ENCODE data around the gene KRTAP5-3. TPM values are rescaled to one million over a fixed set of nuclear protein-coding genes. Genes with fewer than 3 reads are reported as not detected.

KRTAP5-3 gene
- polyA plus RNA-seq, 1 donor = not detected

GRCh38 chr11:1565173-1565903 lies 42.9 kb downstream of the KRTAP5-3 start:
- Histone ChIP-seq H3K27ac (ENCODE audit: low read length) (peak overlapping the region; percentile 17), H3K4me3 (ENCODE audit: low read length) (no peak overlapping the region), H3K36me3 (ENCODE audit: control insufficient read depth, insufficient read depth, low read length) (peaks cover 33% of the 10 kb centered on the region), H3K9me3 (ENCODE audit: control insufficient read depth, low read depth, low read length) (no peaks in the 10 kb centered on the region), H3K27me3 (ENCODE audit: control insufficient read depth, insufficient read depth, low read length) (no peaks in the 10 kb centered on the region), H3K4me1 (ENCODE audit: control insufficient read depth, insufficient read depth, low read length) (peaks cover 92% of the 10 kb centered on the region)
- WGBS (ENCODE audit: insufficient coverage, low lambda C conversion rate) = no CpG with 5 or more reads among the region's 28 CpGs
- no peak for DNase-seq

DNA sequence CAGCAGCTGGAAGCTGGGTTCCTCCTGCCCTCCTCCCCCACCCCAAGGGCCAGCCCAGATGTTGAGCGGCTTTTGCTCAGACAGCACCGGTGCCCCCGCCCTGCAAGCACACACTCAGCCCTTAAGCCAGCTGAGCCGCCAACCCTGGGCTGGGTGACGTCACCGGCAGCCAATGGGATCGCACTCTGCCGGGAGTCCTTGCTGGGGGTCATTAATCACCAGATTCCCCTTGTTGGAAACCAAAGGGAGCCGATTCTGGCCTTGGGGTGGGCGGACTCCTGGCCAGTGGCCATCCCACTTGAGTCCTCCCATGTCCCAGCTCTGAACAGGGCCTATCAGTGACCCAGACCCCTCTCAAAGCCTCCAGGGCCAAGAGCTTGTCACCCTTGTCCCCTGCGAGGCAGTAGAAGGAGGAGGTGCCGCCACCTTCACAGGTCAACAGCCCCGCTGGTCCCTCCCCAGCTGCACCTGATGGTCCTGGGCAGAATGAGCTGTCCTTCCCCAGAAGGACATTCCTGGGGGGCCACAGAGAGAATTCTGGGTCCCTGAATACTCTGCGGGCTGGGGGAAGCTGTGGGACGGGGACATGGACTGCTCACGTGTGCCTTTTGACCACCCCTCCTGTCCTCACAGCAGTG lies 43.6 kb downstream of the KRTAP5-3 start:
- Histone ChIP-seq H3K27ac (ENCODE audit: low read length) (peak overlapping the region; percentile 17), H3K4me1 (ENCODE audit: control insufficient read depth, insufficient read depth, low read length) (peaks cover 92% of the 10 kb centered on the region), H3K27me3 (ENCODE audit: control insufficient read depth, insufficient read depth, low read length) (no peaks in the 10 kb centered on the region), H3K4me3 (ENCODE audit: low read length) (no peak overlapping the region), H3K9me3 (ENCODE audit: control insufficient read depth, low read depth, low read length) (no peaks in the 10 kb centered on the region), H3K36me3 (ENCODE audit: control insufficient read depth, insufficient read depth, low read length) (peaks cover 37% of the 10 kb centered on the region)
- DNase-seq = peak; percentile 80 to 89
- no CpG with 5 or more reads among the region's 16 CpGs for WGBS (ENCODE audit: insufficient coverage, low lambda C conversion rate)

GRCh38 chr11:1563697-1564534 lies 44.3 kb downstream of the KRTAP5-3 start:
- no peak for DNase-seq
- Histone ChIP-seq H3K27me3 (ENCODE audit: control insufficient read depth, insufficient read depth, low read length) (no peaks in the 10 kb centered on the region), H3K36me3 (ENCODE audit: control insufficient read depth, insufficient read depth, low read length) (peaks cover 39% of the 10 kb centered on the region), H3K4me1 (ENCODE audit: control insufficient read depth, insufficient read depth, low read length) (peaks cover 92% of the 10 kb centered on the region), H3K4me3 (ENCODE audit: low read length) (no peak overlapping the region), H3K9me3 (ENCODE audit: control insufficient read depth, low read depth, low read length) (no peaks in the 10 kb centered on the region), H3K27ac (ENCODE audit: low read length) (no peak overlapping the region)
- WGBS (ENCODE audit: insufficient coverage, low lambda C conversion rate) = no CpG with 5 or more reads among the region's 29 CpGs

GRCh38 chr11:1563149-1563638 lies 45.1 kb downstream of the KRTAP5-3 start:
- no CpG with 5 or more reads among the region's 12 CpGs for WGBS (ENCODE audit: insufficient coverage, low lambda C conversion rate)
- Histone ChIP-seq H3K4me3 (ENCODE audit: low read length) (no peak overlapping the region), H3K9me3 (ENCODE audit: control insufficient read depth, low read depth, low read length) (peaks cover 3% of the 10 kb centered on the region), H3K4me1 (ENCODE audit: control insufficient read depth, insufficient read depth, low read length) (peaks cover 92% of the 10 kb centered on the region), H3K27me3 (ENCODE audit: control insufficient read depth, insufficient read depth, low read length) (no peaks in the 10 kb centered on the region), H3K27ac (ENCODE audit: low read length) (no peak overlapping the region), H3K36me3 (ENCODE audit: control insufficient read depth, insufficient read depth, low read length) (peaks cover 44% of the 10 kb centered on the region)
- no peak for DNase-seq

- H3K4me1 ChIP-seq (ENCODE audit: control insufficient read depth, insufficient read depth, low read length) = peaks cover 91% of the 10 kb centered on the region
- no peak overlapping the region for H3K27ac ChIP-seq (ENCODE audit: low read length)
- no CpG with 5 or more reads among the region's 14 CpGs for WGBS (ENCODE audit: insufficient coverage, low lambda C conversion rate)
- peaks cover 47% of the 10 kb centered on the region for H3K36me3 ChIP-seq (ENCODE audit: control insufficient read depth, insufficient read depth, low read length)
- DNase-seq = no peak
- no peak overlapping the region for H3K4me3 ChIP-seq (ENCODE audit: low read length)
- H3K9me3 ChIP-seq (ENCODE audit: control insufficient read depth, low read depth, low read length) = peaks cover 3% of the 10 kb centered on the region
- no peaks in the 10 kb centered on the region for H3K27me3 ChIP-seq (ENCODE audit: control insufficient read depth, insufficient read depth, low read length)
Measured at GRCh38 chr11:1562469-1563148, 45.7 kb downstream of the KRTAP5-3 start.

DNA sequence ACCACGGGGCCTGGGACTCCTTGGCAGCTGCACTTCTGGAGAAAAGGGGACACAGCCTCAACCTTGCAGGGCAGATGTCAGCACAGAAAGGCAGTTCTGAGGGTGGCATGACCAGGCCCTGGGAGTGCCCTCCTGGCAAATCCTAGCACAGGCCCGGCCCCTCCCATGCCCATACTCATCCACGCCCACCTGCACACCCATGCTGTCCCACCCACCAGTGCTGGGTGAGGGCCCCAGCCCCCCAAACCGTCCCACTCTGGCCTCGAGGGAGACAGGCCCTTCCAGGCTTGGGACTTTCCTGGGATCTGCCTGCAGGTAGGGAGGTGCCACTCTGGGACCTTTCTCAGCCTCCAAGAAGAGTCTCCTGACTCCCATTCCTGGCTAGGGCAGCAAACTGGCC lies 46.3 kb downstream of the KRTAP5-3 start:
- no CpG with 5 or more reads among the region's 5 CpGs for WGBS (ENCODE audit: insufficient coverage, low lambda C conversion rate)
- Histone ChIP-seq H3K9me3 (ENCODE audit: control insufficient read depth, low read depth, low read length) (peaks cover 3% of the 10 kb centered on the region), H3K4me3 (ENCODE audit: low read length) (no peak overlapping the region), H3K27ac (ENCODE audit: low read length) (no peak overlapping the region), H3K36me3 (ENCODE audit: control insufficient read depth, insufficient read depth, low read length) (peaks cover 51% of the 10 kb centered on the region), H3K4me1 (ENCODE audit: control insufficient read depth, insufficient read depth, low read length) (peaks cover 84% of the 10 kb centered on the region), H3K27me3 (ENCODE audit: control insufficient read depth, insufficient read depth, low read length) (no peaks in the 10 kb centered on the region)
- no peak for DNase-seq

DNA sequence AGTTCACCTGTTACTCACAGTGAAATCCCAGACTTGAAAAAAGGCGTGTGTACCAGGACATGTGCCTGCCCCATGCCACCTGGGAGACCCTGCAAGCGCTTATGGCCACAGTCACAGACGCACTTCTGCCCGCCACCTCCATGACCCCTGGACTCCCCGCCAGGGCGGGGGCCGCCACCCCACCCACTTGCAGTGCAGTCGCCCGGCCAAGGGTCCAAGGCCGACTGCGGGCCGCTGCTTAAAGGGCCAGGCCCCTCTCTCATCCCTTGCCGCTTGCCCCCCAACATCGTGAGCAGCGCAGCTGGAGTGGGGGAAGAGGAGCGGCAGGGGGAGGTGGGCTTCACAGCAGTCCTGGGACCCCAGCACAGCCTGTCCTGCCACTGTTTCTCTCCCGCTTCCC lies 47.0 kb downstream of the KRTAP5-3 start:
- peak overlapping the region; percentile 4 for H3K27ac ChIP-seq (ENCODE audit: low read length)
- H3K9me3 ChIP-seq (ENCODE audit: control insufficient read depth, low read depth, low read length) = peaks cover 3% of the 10 kb centered on the region
- WGBS (ENCODE audit: insufficient coverage, low lambda C conversion rate) = no CpG with 5 or more reads among the region's 17 CpGs
- peak in 1 of 2 donors; percentile 68 for DNase-seq
- H3K27me3 ChIP-seq (ENCODE audit: control insufficient read depth, insufficient read depth, low read length) = no peaks in the 10 kb centered on the region
- H3K4me1 ChIP-seq (ENCODE audit: control insufficient read depth, insufficient read depth, low read length) = peaks cover 78% of the 10 kb centered on the region
- H3K36me3 ChIP-seq (ENCODE audit: control insufficient read depth, insufficient read depth, low read length) = peaks cover 51% of the 10 kb centered on the region
- no peak overlapping the region for H3K4me3 ChIP-seq (ENCODE audit: low read length)

DNA sequence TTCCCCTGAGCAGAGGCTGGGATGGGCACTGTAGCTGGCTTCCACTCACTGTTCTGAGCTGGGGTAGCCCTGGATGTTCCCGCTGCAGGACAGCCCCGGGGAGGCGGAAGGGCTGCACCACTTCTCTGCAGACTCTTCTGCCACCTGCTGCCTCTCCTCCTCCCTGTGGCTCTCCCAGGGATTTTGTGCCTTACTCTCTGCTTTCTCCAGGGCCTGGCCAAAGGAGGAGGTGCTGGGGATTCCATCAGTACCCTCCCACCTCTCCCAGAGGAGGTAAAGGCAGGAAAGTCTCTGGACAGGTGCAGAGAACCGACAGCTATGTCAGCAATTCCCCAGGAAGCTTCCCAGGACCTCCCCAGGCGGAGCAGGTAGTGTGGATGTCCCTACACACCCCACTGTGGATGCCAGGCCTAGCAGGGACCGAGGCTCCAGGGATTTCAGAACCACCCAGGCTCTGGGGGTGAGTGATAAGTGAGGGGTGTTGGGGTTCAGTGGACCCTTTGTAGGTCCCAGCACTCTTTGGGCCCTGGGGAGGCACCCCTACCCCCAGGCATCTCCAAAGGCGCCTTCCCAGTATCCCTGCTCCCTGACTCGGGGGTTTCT lies 47.5 kb downstream of the KRTAP5-3 start:
- DNase-seq = no peak
- H3K36me3 ChIP-seq (ENCODE audit: control insufficient read depth, insufficient read depth, low read length) = peaks cover 52% of the 10 kb centered on the region
- H3K27ac ChIP-seq (ENCODE audit: low read length) = peak overlapping the region; percentile 4
- no peak overlapping the region for H3K4me3 ChIP-seq (ENCODE audit: low read length)
- H3K27me3 ChIP-seq (ENCODE audit: control insufficient read depth, insufficient read depth, low read length) = no peaks in the 10 kb centered on the region
- WGBS (ENCODE audit: insufficient coverage, low lambda C conversion rate) = no CpG with 5 or more reads among the region's 8 CpGs
- H3K9me3 ChIP-seq (ENCODE audit: control insufficient read depth, low read depth, low read length) = peaks cover 3% of the 10 kb centered on the region
- peaks cover 74% of the 10 kb centered on the region for H3K4me1 ChIP-seq (ENCODE audit: control insufficient read depth, insufficient read depth, low read length)

GRCh38 chr11:1560002-1560648 lies 48.1 kb downstream of the KRTAP5-3 start:
- no peak overlapping the region for H3K4me3 ChIP-seq (ENCODE audit: low read length)
- H3K36me3 ChIP-seq (ENCODE audit: control insufficient read depth, insufficient read depth, low read length) = peaks cover 54% of the 10 kb centered on the region
- no CpG with 5 or more reads among the region's 15 CpGs for WGBS (ENCODE audit: insufficient coverage, low lambda C conversion rate)
- H3K27ac ChIP-seq (ENCODE audit: low read length) = no peak overlapping the region
- peaks cover 75% of the 10 kb centered on the region for H3K4me1 ChIP-seq (ENCODE audit: control insufficient read depth, insufficient read depth, low read length)
- H3K9me3 ChIP-seq (ENCODE audit: control insufficient read depth, low read depth, low read length) = peaks cover 3% of the 10 kb centered on the region
- H3K27me3 ChIP-seq (ENCODE audit: control insufficient read depth, insufficient read depth, low read length) = no peaks in the 10 kb centered on the region
- DNase-seq = no peak

Data from large intestine (tissue), 3 donors.